Activated B cell treated with CpG ODN at 0.5 μM for 24 hours (primary cell): ENCODE measurements around the gene GTF3C1. TPM values are rescaled to one million over a fixed set of nuclear protein-coding genes. Genes with fewer than 3 reads are reported as not detected.
"Not testable (repeated sequence)": the region's sequence is repeated elsewhere in the genome, so short reads cannot be mapped to it uniquely, and the experiment has no call there.

Experiments
- ATAC-seq: fragments of 200-7000 bp; cut with Tn5 transposase; one replicate; pipeline ENCODE4 v1.10.0; 2021; ENCODE audit warnings: low read depth, mild to moderate bottlenecking, moderate library complexity
- CTCF ChIA-PET: fragments of 350-600 bp; sonication (Branson Sonifier 250); formaldehyde crosslinking; loops from one replicate; lab custom pipeline; 2021; ENCODE audit warnings: antibody characterized with exemption; lab: Charles Lee
- POLR2A ChIA-PET: fragments of 350-600 bp; sonication (Branson Sonifier 250); formaldehyde crosslinking; loops from one replicate; lab custom pipeline; 2021; ENCODE audit warnings: antibody characterized with exemption; lab: Charles Lee
- DNase-seq: peaks from one replicate; pipeline ENCODE4 v3.0.0; 2022
- H3K27ac Mint-ChIP-seq: one replicate; pipeline ENCODE4 v1.8.0; 2020; ENCODE audit warnings: mixed read lengths
- H3K27me3 Mint-ChIP-seq: one replicate; pipeline ENCODE4 v1.8.0; 2021; ENCODE audit warnings: mixed read lengths
- H3K36me3 Mint-ChIP-seq: one replicate; pipeline ENCODE4 v1.8.0; 2021; ENCODE audit warnings: low read depth, mixed read lengths
- H3K4me1 Mint-ChIP-seq: one replicate; pipeline ENCODE4 v1.8.0; 2021; ENCODE audit warnings: mixed read lengths
- H3K4me3 Mint-ChIP-seq: one replicate; pipeline ENCODE4 v1.8.0; 2020; ENCODE audit warnings: mild to moderate bottlenecking, mixed read lengths
- H3K9me3 Mint-ChIP-seq: one replicate; pipeline ENCODE4 v1.8.0; 2020; ENCODE audit warnings: mixed read lengths
- CTCF ChIP-seq: fragments of 200-600 bp; IDR thresholded peaks from one replicate; pipeline ENCODE4 v1.8.0; 2022; ENCODE audit warnings: antibody characterized with exemption, mild to moderate bottlenecking
- intact Hi-C: fragments of 100-400 bp; cut with micrococcal nuclease; formaldehyde crosslinking; loops from one replicate; pipeline ENCODE4 v1.15.1; 2024
- total RNA-seq: library from RNA; stranded (reverse); gene quantifications from 2 replicates; pipeline ENCODE4 v1.2.3, GENCODE V29; 2022

Gene GTF3C1
- total RNA-seq, 1 donor from 2014 or later = 52.3 TPM

GRCh38 chr16:27576729-27577128 is 27.0 kb upstream of the GTF3C1 start:
- Mint-ChIP-seq H3K27me3 (no peaks in the 10 kb centered on the region), H3K4me1 (no peaks in the 10 kb centered on the region), H3K9me3 (no peaks in the 10 kb centered on the region), H3K27ac (no peak overlapping the region), H3K4me3 (no peak overlapping the region), H3K36me3 (peaks cover 32% of the 10 kb centered on the region)
- CTCF ChIA-PET = no interaction called here
- intact Hi-C loops = no loop called here
- TF ChIP-seq CTCF = no peak
- no peak for DNase-seq
- POLR2A ChIA-PET = no interaction called here
- no peak for ATAC-seq

GRCh38 chr16:27572711-27573110 is 23.0 kb upstream of the GTF3C1 start:
- ChIA-PET POLR2A (no interaction called here), CTCF (no interaction called here)
- no peak for TF ChIP-seq CTCF
- no peak for ATAC-seq
- no peaks in the 10 kb centered on the region for H3K27me3 Mint-ChIP-seq
- no peaks in the 10 kb centered on the region for H3K4me1 Mint-ChIP-seq
- intact Hi-C loops = no loop called here
- no peak overlapping the region for H3K27ac Mint-ChIP-seq
- peaks cover 13% of the 10 kb centered on the region for H3K36me3 Mint-ChIP-seq
- no peaks in the 10 kb centered on the region for H3K9me3 Mint-ChIP-seq
- H3K4me3 Mint-ChIP-seq = no peak overlapping the region
- DNase-seq = no peak

- ATAC-seq (no peak), DNase-seq (no peak)
- Mint-ChIP-seq H3K9me3 (no peaks in the 10 kb centered on the region), H3K27ac (no peak overlapping the region), H3K36me3 (peaks cover 13% of the 10 kb centered on the region), H3K4me1 (peaks cover 4% of the 10 kb centered on the region), H3K27me3 (no peaks in the 10 kb centered on the region), H3K4me3 (no peak overlapping the region)
- intact Hi-C loops = no loop called here
- ChIA-PET CTCF (no interaction called here), POLR2A (interaction anchor here (0.5 kb wide), 1 partner anchor 1848 kb away, joined by 13 read pairs; no protein-coding TSS in a partner anchor)
- TF ChIP-seq CTCF = no peak
Measured at GRCh38 chr16:27571433-27572326, 22.0 kb upstream of the GTF3C1 start.

GRCh38 chr16:27570986-27571385 is 21.3 kb upstream of the GTF3C1 start:
- CTCF ChIA-PET, ATAC-seq, POLR2A ChIA-PET, H3K9me3 Mint-ChIP-seq, H3K27me3 Mint-ChIP-seq, intact Hi-C loops, H3K27ac Mint-ChIP-seq, DNase-seq, H3K4me3 Mint-ChIP-seq: not testable (repeated sequence)
- Mint-ChIP-seq H3K36me3 (peaks cover 11% of the 10 kb centered on the region), H3K4me1 (peaks cover 11% of the 10 kb centered on the region)

- intact Hi-C loops = no loop called here
- Mint-ChIP-seq H3K4me3 (no peak overlapping the region), H3K4me1 (peaks cover 12% of the 10 kb centered on the region), H3K27me3 (no peaks in the 10 kb centered on the region), H3K27ac (no peak overlapping the region), H3K9me3 (no peaks in the 10 kb centered on the region), H3K36me3 (no peaks in the 10 kb centered on the region)
- ATAC-seq = no peak
- DNase-seq = no peak
- ChIA-PET POLR2A (no interaction called here), CTCF (no interaction called here)
- TF ChIP-seq CTCF = no peak
Measured at GRCh38 chr16:27568077-27568476, 18.4 kb upstream of the GTF3C1 start.
